ENCODE data around the gene COL4A1.

DNA sequence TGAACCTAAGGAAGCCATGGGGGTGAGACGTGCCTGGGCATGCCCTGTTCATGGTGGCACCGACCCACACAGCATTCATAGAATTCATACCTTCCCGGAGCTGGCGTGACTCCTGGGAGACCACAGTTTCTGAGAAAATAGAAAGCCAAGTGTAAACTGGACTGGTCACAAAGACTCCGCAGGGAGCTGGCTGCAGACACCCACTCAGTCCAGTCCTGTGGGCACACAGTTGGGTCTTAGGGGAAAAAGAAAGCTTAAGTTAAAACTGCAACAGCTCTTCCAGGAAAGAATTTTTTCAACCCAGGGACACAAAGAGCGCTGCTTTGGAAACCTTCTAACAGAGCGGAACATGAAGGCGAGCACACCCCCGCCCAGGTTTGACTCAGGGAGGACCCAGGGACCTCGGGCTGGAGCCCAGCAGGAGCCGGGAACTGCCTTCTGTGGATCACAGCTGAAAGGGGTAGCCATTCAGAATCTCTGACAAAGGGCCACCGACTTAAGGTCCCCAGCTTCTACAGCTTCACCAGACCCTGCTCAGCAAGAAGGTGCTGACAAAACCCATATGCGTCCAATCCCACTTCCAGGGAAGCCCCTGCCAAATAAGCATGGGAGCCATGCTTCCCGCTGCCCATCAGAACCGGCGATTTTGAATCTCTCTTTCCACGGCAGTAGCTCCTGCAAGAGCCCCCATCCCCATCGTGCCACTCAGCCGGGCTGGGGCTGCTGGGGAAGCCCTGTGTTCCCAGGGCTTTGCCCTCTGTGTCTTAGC is 183.7 kb downstream of the COL4A1 start:
- TF ChIP-seq, protein P1, sequence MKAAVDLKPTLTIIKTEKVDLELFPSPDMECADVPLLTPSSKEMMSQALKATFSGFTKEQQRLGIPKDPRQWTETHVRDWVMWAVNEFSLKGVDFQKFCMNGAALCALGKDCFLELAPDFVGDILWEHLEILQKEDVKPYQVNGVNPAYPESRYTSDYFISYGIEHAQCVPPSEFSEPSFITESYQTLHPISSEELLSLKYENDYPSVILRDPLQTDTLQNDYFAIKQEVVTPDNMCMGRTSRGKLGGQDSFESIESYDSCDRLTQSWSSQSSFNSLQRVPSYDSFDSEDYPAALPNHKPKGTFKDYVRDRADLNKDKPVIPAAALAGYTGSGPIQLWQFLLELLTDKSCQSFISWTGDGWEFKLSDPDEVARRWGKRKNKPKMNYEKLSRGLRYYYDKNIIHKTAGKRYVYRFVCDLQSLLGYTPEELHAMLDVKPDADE (CRISPR knock-in tag; IDR thresholded peaks at IDR 0.05) = no peak
- TF ChIP-seq ZNF180 (CRISPR knock-in tag; IDR thresholded peaks at IDR 0.05; ENCODE audit: borderline replicate concordance, low read depth) = no peak
